HEK293 (cell line): ENCODE results near the gene NDUFB10.
A peak's percentile ranks its signal among the peaks of the same experiment; 100 is the strongest.

Source experiments
- CTCF ChIA-PET: fragments of 350-600 bp; formaldehyde crosslinking; extraction: SDS; loops from one replicate; lab custom pipeline; 2021; ENCODE audit warnings: antibody characterized with exemption; lab: Yijun Ruan, JAX
- POLR2A ChIA-PET: fragments of 300-600 bp; formaldehyde crosslinking; extraction: SDS; loops from one replicate; lab custom pipeline; 2020; ENCODE audit warnings: antibody characterized with exemption, inconsistent platforms; lab: Yijun Ruan, JAX
- H3K27ac ChIP-seq: fragments of 200-500 bp; sonication (Bioruptor generic); 2 replicates; pipeline ENCODE4 v1.5.1; 2014; ENCODE audit warnings: low read depth, low read length, control low read depth, inconsistent platforms; ENCODE audit errors: extremely low read depth
- H3K36me3 ChIP-seq, 2 experiments: fragments of 200-500 bp in 1 of 2; sonication (Bioruptor generic) in 1 of 2; 1 replicate in 1 of 2; 2 replicates in 1 of 2; pipeline ENCODE4 v1.5.1; 2014 to 2017; ENCODE audit warnings: inconsistent platforms in 2 of 2, low read length in 2 of 2; ENCODE audit not compliant: control insufficient read depth in 2 of 2, insufficient read depth in 1 of 2
- H3K4me1 ChIP-seq: fragments of 200-500 bp; sonication (Bioruptor generic); 2 replicates; pipeline ENCODE4 v1.5.1; 2014; ENCODE audit warnings: mild to moderate bottlenecking, low read length, inconsistent platforms; ENCODE audit not compliant: control insufficient read depth, insufficient read depth
- H3K4me3 ChIP-seq: 2 replicates; pipeline ENCODE4 v1.5.1; 2011; ENCODE audit warnings: low read depth, mild to moderate bottlenecking, control low read depth, low read length, moderate library complexity
- H3K9me3 ChIP-seq: fragments of 200-500 bp; sonication (Bioruptor generic); 2 replicates; pipeline ENCODE4 v1.5.1; 2014; ENCODE audit warnings: low read depth, low read length, inconsistent platforms; ENCODE audit not compliant: control insufficient read depth, insufficient read depth
- GLIS2 ChIP-seq: fragments of 450-650 bp; formaldehyde crosslinking; IDR thresholded peaks from 2 replicates; pipeline ENCODE4 v1.5.1; 2016; ENCODE audit warnings: missing biosample characterization, missing genetic modification characterization
- MZF1 ChIP-seq: fragments of 450-650 bp; formaldehyde crosslinking; IDR thresholded peaks from 2 replicates; pipeline ENCODE4 v1.5.1; 2017; ENCODE audit warnings: missing biosample characterization, missing genetic modification characterization, borderline replicate concordance
- YY2 ChIP-seq: fragments of 450-650 bp; formaldehyde crosslinking; IDR thresholded peaks from 2 replicates; pipeline ENCODE4 v1.5.1; 2016; ENCODE audit warnings: missing biosample characterization, missing genetic modification characterization
- ZBTB10 ChIP-seq: fragments of 450-650 bp; formaldehyde crosslinking; IDR thresholded peaks from 2 replicates; pipeline ENCODE4 v1.5.1; 2016; ENCODE audit warnings: missing biosample characterization, missing genetic modification characterization
- ZBTB11 ChIP-seq: fragments of 450-650 bp; formaldehyde crosslinking; conservative IDR thresholded peaks from 2 replicates; pipeline ENCODE4 v1.5.1; 2016; ENCODE audit warnings: low read depth, missing biosample characterization, missing genetic modification characterization
- ZBTB8A ChIP-seq: fragments of 450-650 bp; formaldehyde crosslinking; IDR thresholded peaks from 2 replicates; pipeline ENCODE4 v1.5.1; 2016; ENCODE audit warnings: missing biosample characterization, missing genetic modification characterization
- ZNF184 ChIP-seq: fragments of 450-650 bp; IDR thresholded peaks from 2 replicates; pipeline ENCODE4 v1.5.1; 2018; ENCODE audit warnings: missing biosample characterization, mild to moderate bottlenecking, missing genetic modification characterization
- ZNF518A ChIP-seq: fragments of 450-650 bp; formaldehyde crosslinking; conservative IDR thresholded peaks from 2 replicates; pipeline ENCODE4 v1.5.1; 2016; ENCODE audit warnings: low read depth, missing biosample characterization, missing genetic modification characterization
- ZNF549 ChIP-seq: fragments of 450-650 bp; IDR thresholded peaks from 2 replicates; pipeline ENCODE4 v1.5.1; 2018; ENCODE audit warnings: missing biosample characterization, missing genetic modification characterization, mild to moderate bottlenecking, inconsistent platforms, moderate library complexity
- ZNF585B ChIP-seq: fragments of 450-650 bp; formaldehyde crosslinking; IDR thresholded peaks from 2 replicates; pipeline ENCODE4 v1.5.1; 2016; ENCODE audit warnings: missing biosample characterization, missing genetic modification characterization
- ZNF596 ChIP-seq: fragments of 450-650 bp; IDR thresholded peaks from 2 replicates; pipeline ENCODE4 v1.5.0; 2018; ENCODE audit warnings: missing biosample characterization, mild to moderate bottlenecking, missing genetic modification characterization, moderate library complexity
- ZNF610 ChIP-seq: fragments of 450-650 bp; formaldehyde crosslinking; IDR thresholded peaks from 2 replicates; pipeline ENCODE4 v1.5.1; 2016; ENCODE audit warnings: missing biosample characterization, missing genetic modification characterization, borderline replicate concordance
- ZNF660 ChIP-seq: fragments of 450-650 bp; IDR thresholded peaks from 2 replicates; pipeline ENCODE4 v1.5.1; 2018; ENCODE audit warnings: missing biosample characterization, mild to moderate bottlenecking, missing genetic modification characterization
- ZNF704 ChIP-seq: fragments of 450-650 bp; formaldehyde crosslinking; IDR thresholded peaks from 2 replicates; pipeline ENCODE4 v1.5.1; 2016; ENCODE audit warnings: missing biosample characterization, missing genetic modification characterization
- ZNF707 ChIP-seq: fragments of 450-650 bp; formaldehyde crosslinking; IDR thresholded peaks from 2 replicates; pipeline ENCODE4 v1.5.1; 2016; ENCODE audit warnings: missing biosample characterization, missing genetic modification characterization
- ZXDB ChIP-seq: fragments of 450-650 bp; formaldehyde crosslinking; IDR thresholded peaks from 2 replicates; pipeline ENCODE4 v1.5.1; 2016; ENCODE audit warnings: missing biosample characterization, missing genetic modification characterization
- TF ChIP-seq, protein P1 (sequence below): fragments of 450-650 bp; formaldehyde crosslinking; IDR thresholded peaks from 2 replicates; pipeline ENCODE4 v1.5.1; 2016; ENCODE audit warnings: missing biosample characterization, missing genetic modification characterization

Gene NDUFB10

GRCh38 chr16:2009164-2009711 is 49.9 kb downstream of the NDUFB10 start:
- Histone ChIP-seq H3K9me3 (no peaks in the 10 kb centered on the region), H3K4me1 (peaks cover 26% of the 10 kb centered on the region), H3K4me3 (peak overlapping the region; percentile 75), H3K36me3 (peaks cover 0 to 27% of the 10 kb centered on the region in 2 experiments; a peak in 1 of 3 replicates), H3K27ac (peak overlapping the region; percentile 97)
- POLR2A ChIA-PET = interaction anchor here (0.6 to 2.7 kb wide), 4 partner anchors 22 to 227 kb away, joined by 3 to 17 read pairs (median 4); partner anchors contain the start of genes NUBP2, SPSB3 and TRAF7
- CTCF ChIA-PET = interaction anchor here (0.6 to 1.8 kb wide), 3 partner anchors 13 to 131 kb away, joined by 4 to 7 read pairs (median 6); no protein-coding TSS in a partner anchor
- peak; percentile 46; the same call in 1 of the 2 replicates for TF ChIP-seq GLIS2 (tag by site-specific recombination)
- TF ChIP-seq ZNF610 (tag by site-specific recombination) = no peak
- TF ChIP-seq, protein P1, sequence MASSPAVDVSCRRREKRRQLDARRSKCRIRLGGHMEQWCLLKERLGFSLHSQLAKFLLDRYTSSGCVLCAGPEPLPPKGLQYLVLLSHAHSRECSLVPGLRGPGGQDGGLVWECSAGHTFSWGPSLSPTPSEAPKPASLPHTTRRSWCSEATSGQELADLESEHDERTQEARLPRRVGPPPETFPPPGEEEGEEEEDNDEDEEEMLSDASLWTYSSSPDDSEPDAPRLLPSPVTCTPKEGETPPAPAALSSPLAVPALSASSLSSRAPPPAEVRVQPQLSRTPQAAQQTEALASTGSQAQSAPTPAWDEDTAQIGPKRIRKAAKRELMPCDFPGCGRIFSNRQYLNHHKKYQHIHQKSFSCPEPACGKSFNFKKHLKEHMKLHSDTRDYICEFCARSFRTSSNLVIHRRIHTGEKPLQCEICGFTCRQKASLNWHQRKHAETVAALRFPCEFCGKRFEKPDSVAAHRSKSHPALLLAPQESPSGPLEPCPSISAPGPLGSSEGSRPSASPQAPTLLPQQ (tag by site-specific recombination) = peak; percentile 19; the same call in 1 of the 2 replicates
- TF ChIP-seq ZXDB (tag by site-specific recombination) = 0 out of 2 replicates have a peak, but pooled peaks have one; percentile 11
- peak; percentile 8; the same call in 1 of the 2 replicates for TF ChIP-seq ZNF660
- TF ChIP-seq ZBTB8A (tag by site-specific recombination) = peak; percentile 13; the same call in 1 of the 2 replicates
- TF ChIP-seq ZNF184 (tag by site-specific recombination) = no peak
- TF ChIP-seq ZBTB11 (tag by site-specific recombination) = peak; percentile 34; the same call in 1 of the 2 replicates
- 0 out of 2 replicates have a peak, but pooled peaks have one; percentile 7 for TF ChIP-seq ZNF596 (tag by site-specific recombination)
- no peak for TF ChIP-seq MZF1

DNA sequence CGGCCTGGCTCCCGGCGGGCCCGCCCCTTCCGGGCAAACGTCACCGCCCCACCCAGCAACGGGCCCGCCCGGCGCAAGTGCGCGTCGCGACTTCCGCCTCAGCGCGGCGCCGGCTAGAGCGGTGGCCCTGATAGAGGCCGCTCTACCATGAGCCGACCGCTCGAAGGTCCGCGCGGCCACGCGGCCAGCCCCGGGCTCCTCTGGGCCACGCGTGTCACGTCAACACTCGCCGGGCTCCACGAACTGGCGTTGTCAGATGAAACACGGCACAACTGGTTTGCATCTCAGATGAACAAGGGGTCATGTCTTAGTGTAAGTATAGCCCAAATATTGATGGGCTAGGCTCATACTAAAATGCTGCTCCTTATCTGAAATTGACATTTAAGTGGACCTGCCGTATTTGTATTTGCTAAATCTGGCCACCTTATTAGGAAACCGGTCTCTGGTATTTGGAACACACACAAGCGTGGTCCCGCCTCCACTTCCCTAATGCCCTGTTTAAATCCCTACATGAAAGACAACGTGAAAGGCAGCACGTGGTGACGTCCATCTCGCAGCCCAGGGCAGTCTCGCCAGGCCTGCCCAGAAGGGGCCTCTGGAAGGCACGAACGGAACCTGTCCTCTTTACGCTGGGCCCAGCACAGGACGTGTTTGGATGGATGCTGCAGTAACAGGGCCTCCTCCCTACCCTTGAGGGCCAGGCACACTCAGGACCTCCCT is 50.6 kb downstream of the NDUFB10 start, which contains the start of gene ZNF598:
ZNF598 (minus strand) TSS at position 31 of the 720 bp plus-strand sequence.
- ChIA-PET CTCF (interaction anchor here (1.6 kb wide), 1 partner anchor 131 kb away, joined by 7 read pairs; no protein-coding TSS in a partner anchor), POLR2A (interaction anchor here (2.7 kb wide), 1 partner anchor 145 kb away, joined by 17 read pairs; the partner anchor contains the start of gene TRAF7)
- peaks cover 24% of the 10 kb centered on the region for H3K4me1 ChIP-seq
- H3K9me3 ChIP-seq = no peaks in the 10 kb centered on the region
- H3K36me3 ChIP-seq = peaks cover 0 to 23% of the 10 kb centered on the region in 2 experiments; a peak in 1 of 3 replicates
- peak within 1 kb of the TSS; percentile 75 for H3K4me3 ChIP-seq
- peak within 1 kb of the TSS; percentile 97 for H3K27ac ChIP-seq
- TF ChIP-seq ZNF704 (tag by site-specific recombination) (no peak), YY2 (0 out of 2 replicates have a peak, but pooled peaks have one; percentile 25), ZNF585B (tag by site-specific recombination) (no peak), ZBTB10 (tag by site-specific recombination) (no peak), ZNF549 (no peak), ZNF518A (tag by site-specific recombination) (peak; percentile 72), ZNF707 (tag by site-specific recombination) (no peak)
